Activated T-cell treated with anti-CD3 and anti-CD28 coated beads, Interleukin-2, amount 50 U/mL, for 48 hours (primary cell): ENCODE results near the gene WDFY2.
A peak's percentile ranks its signal among the peaks of the same experiment; 100 is the strongest.

Experiments used
- DNase-seq, 2 experiments: peaks; one replicate each; pipeline ENCODE4 v3.0.0-alpha.2; 2020

WDFY2 gene

DNA sequence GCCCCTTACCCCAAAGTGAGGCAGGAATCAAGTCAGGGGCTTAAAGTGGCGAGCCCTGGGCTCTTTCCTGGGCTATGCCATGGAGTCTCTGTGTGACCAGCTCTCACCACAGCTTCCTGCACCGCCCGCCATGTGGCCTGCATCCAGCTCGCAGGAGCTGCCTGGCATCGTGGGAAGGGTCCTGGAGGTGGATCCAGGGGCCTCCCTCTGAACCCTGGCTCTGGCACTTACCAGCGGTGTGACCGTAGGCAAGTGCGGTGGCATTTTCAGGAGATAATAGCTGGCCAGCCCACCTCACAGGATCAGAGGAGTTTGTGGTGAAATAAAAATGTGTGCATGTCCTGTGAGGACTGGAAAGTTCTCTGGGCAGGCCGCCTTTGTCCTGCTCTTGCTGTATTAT, 193.7 kb downstream of the WDFY2 start:
- no peak for DNase-seq

DNA sequence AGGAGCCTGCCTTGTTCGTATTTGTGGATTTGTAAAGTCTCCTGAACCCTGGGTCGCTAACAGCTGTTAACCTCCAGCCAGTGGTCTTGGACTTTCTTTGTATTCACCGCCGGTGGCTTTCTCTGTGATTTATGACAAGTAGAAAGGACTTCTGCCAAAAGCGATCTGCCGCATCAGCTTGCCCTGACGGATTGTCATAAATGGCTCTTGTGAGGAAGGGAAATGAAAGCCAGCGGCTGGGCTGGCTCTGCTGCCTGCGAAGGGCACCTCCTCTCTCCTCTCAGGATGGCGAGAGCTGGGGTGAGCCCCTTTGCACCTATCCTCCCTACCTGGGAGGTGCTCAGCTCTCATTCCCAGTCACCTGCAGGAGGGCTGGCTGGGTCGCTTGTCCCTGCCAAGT, 194.1 kb downstream of the WDFY2 start:
- no peak for DNase-seq

DNA sequence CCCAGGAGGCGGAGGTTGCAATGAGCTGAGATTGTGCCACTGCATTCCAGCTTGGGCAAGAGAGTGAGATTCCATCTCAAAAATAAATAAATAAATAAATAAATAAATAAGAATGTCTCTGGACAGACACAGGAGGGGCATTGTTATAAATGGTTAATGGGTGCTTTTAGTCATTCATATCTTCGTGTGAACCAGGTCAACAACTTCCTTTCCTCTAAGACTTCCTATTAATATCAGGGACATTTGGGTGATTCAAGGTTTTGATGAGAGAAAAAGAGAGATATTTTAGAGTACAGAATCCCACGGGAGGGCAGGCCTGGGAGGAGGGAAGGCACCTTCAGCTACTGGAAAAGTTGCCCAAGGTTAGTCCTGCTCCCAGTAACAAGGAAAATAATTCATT, 195.8 kb downstream of the WDFY2 start:
- DNase-seq = no peak

DNA sequence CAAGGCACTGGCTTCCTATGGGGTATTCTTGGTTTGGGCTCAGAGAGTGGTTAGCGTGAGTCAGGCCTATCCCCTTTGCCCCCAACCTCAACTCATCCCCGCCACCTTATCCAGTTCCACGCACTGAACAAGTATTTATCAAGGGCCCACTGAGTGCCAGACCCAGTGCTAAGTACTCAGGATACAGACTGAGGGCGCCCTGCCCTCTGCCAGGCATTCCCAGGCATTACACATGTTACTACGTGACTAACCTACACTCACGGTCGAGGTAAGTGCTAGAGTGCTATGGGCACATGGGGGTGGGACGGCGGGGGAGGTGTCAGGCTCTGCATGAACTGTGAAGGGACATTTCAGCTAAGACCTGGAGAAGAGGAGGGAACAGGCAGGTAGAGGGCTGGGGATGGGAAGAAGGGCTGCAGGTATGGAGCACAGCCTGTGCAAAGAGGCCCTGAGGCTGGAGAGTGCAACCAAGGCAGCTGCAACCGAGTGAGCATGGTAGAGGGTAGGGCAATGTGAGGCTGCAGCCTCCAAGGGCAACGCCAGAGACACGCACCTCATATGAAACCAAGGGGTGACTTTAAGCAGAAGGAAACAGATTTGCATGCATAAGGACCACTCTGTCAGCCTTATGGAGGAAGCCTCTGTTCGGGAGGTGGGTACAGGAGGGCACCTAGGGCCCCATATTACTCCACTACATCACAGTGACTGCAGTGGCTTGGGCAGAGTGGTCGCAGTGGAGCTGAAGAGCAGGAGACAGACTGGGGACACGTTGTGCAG, 197.2 kb downstream of the WDFY2 start:
- DNase-seq = no peak

DNA sequence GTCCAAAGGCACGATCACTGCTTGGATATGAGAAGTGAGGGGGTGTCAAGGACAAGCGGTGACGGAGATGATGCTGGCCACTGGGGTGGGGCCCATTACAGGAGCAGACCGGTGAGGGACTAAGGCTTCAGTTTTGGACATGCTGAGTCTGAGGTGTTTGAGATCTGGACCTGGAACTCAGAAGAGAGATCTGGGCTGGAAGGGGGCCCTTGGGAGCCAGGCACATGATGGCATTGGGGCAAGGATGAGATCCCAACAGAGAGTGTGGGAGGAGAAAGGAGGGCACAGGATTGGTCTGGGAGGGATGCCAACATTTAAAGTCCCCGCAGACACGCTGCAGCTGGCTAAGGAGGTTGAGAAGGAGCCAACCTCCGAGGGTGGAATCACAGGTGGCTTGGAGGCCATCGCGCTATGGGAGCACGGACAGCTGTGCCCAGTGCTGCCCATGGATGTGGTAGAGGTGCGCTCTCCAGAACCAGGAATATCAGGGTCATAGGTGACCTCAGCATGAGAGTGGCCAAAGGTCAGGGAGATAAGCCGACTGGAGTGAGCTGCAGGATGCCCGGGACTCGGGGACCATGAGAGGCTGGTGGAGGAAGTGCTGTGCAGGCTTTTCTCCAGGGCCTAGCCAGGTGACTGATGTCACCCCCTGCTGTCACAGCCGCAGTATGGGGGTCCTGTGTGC, 197.9 kb downstream of the WDFY2 start:
- no peak for DNase-seq

DNA sequence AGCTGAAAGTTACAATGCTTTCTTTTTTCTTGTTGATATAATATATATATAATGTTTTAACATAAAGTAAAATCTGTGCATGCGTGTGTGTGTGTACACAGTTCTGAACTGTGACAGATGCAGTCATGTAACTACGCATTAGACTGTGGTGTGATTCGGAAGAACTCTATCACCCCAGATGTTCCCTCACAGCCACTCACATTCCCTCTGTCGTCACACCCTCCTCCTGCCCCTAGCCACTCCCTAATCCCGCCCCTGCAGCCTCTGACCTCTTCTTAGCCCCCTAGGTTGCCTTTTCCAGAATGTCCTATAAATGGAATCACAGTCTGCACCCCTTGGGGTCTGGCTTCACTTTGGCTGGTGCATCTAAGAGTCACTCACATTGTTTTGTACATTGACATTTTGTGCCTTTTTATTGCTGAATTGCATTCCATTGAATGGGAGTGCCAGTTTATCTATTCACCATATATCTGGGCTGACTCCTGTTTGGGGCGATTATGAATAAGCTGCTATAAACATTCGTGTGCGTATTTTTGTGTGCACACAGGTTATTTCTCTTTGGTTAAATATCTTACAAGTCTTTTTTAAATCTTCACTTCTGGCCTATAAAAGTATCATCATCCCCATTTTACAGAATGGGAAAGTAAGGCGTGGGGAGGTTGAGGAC, 199.3 kb downstream of the WDFY2 start:
- no peak for DNase-seq

DNA sequence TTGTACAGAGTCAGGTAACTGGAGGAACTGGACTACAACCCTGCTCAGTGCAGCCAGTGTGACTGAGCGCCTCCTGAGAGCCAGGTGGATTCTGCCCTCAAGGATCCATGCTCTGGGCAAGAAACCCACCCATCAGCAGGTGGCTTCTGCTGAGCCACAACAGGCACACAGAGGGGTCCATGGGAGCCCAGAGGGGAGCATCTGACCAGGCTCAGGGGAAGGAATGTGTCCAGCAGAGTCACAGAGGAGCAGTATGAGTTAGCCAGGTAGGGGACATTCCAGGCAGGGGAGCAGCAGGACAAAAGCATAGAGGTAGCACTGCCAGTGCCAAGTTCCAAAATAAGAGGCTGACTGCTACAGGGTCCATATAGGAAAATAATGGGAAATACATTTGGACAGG, 199.8 kb downstream of the WDFY2 start:
- DNase-seq = no peak

DNA sequence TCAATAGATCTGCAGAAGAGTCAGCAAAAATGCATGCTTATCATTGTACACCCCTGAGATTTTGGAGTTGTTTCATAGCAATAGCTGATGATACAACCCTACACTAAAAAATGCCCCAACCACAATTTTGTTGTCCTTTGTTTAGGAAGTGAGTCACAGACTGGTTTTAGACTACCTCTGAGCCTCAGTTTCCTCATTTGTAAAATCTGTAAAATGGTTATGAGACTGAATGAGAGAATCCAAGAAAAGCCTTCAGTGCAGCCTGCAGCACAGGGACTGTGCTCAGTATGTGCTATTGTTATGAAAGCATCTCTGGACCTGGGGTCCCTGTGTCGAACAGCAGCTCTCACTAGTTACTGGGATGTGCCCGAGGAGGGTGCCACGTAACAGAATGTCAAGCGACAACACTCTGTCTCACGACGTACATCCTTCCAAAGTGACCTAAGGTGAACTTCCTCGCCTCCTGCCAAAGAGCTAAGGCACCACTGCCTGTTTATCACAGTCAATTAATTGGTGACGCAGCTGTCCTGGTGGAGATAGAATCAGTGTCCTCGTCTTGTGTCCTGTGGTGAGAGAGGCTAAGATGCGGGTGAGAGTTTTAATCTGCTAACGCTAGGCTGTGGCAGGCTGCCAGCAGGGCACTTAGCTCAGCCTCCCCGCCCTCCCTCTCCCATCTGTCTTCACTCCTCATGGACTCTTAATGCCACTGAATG, 201.6 kb downstream of the WDFY2 start:
- no peak for DNase-seq

DNA sequence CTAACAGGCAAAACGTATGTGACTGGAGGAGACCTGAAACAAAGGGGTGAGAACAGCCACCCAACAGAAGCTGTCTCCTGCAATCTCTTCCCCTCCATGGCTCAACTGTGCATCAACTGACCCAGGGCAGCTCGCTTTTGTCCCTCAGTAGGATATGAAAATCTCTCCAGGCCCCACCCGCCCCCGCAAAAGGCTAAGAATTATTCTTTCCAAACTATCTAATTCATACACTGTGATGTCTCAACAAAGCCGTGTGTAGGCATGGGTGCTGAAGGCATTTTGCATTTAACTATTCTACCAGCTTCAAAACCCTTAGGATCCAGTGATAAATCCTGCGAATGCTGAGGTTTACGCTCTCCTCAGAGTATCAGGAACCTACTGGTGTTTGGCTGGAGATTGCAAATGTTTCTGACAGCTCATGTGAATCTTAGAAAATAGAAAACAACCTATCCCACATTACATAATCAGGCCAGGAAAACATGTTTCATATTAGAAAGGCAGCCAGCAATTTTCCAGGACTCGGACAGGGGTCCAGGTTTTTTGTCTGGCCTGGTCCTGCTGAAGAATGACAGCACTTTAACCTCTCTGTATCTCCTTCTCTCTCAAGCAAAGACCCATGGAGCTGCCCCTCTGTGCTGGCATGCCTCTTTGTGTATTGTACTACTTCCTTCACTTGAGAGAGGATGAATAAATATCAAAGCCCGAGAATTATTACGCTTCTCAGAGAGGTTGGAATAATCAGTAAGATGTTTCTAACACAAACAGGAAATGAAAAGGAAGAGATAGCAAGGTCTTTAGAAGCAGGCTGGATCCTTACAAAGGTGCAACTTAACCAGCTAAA, 202.4 kb downstream of the WDFY2 start:
- DNase-seq = no peak

DNA sequence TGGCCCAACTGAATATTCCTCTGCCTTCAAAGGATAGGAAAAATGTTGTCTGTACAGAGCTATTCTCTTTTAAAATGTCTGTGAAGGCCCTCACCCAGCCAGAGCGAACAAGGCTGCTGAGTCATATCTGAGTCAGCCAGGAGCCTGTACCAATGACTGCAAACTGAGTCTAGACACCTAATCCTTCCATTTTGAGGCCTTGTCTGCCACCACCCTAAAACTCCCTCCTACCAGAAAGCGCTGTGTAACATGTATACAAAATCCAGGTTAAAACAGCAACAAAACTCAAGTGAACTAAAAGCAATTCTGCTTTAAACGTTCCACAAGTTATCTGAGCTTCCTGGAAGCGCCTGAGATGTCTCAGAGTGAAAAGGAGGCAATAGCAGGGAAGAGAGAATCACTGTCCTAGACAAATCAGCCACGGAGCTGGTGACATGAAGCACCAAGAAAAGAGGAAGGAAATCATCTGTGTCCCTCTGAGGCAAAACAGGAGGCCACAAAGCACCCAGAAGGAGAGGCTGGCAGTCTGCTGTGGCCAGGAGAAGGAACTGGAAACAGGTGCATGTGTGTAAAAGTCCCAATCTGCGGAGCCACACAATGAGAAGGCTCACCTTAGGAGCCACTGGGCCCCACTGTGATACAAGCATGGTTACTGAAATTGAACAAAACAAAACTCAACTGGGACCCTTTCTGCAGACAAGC, 209.5 kb downstream of the WDFY2 start:
- DNase-seq = peak; percentile 63 to 73

DNA sequence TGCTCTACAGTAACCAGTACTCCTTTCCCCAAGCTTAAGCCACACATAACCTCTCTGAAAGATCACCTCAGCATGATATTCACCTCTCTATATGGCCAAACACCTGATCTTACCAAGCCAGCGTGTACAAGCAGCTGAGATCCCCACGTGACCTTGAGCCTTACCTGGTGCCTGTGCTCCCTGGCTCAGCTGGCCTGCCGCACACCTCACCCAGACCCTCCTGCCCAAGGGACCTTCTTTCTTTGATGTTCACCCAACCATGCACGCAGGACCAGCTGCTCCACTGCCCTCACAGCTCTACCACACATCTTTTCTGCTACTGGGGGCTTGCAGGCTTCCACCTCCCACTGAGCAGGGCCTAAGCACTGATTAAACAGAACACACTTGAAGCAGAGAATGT, 210.7 kb downstream of the WDFY2 start:
- DNase-seq = peak in 1 of 2 experiments; percentile 16

DNA sequence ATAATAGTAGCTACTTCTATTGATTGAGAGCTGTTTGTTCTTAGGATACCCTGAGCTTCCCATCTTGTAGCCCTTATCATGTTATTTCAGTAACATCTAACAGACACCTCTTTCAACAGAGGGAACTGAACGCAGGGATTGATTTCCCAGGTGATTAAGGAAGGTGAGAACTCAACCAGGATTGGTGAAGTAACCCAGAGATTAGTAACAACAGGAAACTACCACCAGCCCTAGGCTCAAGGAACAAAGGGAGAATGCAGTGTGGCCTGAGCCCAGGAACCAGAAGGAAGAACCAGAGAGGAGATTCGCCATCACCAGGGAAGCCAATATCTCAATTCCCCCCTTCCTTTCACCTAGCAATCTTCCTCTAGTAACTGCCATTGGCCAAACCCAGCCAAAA, 211.2 kb downstream of the WDFY2 start:
- DNase-seq = no peak

DNA sequence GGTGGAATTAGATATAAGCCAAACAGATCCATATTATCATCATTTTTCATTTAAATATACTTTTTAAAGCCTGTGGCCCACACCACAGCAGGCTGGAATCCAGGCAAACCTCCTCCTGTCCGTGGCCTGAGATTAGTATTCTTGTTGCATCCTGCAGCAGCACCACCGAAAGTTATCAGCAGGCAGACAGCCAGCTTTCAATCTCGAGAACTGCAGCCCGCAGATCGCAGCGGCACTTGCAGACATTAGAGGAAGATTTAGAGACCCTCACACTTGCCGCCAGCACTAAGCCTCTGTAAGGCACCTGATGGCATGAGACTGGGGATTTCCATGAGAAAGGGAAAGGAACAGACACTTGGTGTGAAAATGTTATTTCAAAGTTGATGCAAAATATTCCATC, 212.3 kb downstream of the WDFY2 start:
- no peak for DNase-seq

DNA sequence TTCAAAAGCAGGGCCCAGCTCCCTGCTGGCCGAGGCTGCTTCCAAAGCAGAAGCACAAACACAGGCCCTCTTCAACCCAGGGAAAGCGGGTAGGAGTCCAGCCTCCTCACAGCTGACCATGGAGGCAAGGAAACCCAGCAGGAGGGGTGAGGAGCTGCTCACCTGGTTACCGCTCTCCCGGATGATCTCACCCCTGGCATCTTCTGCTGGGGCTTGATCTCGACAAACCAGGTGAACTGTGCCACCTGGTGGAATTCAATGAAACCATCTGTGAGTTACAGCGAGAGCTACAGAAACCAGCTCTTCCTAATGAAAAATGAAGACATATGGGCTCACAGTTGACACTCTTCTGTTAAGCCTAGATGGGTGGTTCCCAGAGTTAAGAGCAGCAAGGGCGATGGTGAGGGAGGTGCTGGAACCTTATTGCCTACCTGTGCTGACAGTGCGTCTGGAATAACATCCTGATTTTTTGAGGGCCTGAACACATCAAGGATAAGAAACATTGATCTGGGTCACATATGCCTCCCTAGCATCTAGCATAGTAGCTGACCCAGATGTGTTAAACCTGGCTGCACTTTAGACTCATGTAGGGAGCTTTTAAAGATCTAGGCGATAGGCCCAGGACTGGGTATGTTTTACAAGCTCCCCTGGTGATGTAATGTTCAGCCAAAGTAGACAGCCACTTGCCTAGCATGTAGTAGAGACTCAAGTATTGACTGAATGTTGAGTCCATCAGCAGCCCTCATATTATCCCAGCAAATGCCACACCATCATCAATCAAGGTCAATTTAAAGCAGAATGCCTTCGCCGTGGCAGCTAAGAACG, 213.6 kb downstream of the WDFY2 start:
- peak; percentile 62 to 68 for DNase-seq

DNA sequence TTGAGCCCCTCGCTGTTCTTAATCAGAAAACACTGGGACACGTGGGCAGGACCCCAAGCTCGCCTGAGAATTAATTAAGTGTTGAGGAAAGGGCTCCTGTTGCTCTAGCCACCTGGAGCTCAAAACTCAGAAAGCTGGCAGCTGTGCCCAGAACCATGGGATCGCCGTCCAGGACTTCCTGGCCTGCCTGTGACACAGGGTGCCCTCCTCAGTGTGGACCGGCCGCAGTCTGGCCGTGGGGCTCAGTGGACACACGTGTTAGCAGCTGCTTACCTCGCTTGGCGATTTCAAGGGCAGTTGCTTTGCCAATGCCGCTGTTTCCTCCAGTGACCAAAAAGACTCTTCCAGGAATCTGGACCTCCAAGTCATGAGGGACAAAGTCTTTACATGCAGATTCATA, 215.0 kb downstream of the WDFY2 start:
- DNase-seq = no peak

DNA sequence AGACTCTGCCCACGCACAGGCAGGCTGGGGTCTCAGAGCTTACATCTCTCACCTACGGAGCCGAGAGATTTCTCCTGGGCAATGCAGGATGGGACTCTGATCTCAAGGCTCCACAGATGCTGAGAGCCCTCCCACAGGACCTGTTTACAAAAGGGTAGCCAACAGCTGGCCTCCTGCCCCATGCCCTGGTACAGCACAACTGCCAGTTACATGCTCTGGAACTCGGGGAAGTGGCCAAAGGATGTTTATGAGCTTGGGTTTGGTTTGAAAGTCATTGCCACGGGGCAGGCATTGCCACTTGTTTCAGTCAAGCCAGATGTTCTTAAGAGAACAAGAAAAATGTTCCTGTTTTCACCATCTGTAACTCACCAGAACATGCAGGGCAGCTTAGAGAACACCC, 216.2 kb downstream of the WDFY2 start:
- no peak for DNase-seq

DNA sequence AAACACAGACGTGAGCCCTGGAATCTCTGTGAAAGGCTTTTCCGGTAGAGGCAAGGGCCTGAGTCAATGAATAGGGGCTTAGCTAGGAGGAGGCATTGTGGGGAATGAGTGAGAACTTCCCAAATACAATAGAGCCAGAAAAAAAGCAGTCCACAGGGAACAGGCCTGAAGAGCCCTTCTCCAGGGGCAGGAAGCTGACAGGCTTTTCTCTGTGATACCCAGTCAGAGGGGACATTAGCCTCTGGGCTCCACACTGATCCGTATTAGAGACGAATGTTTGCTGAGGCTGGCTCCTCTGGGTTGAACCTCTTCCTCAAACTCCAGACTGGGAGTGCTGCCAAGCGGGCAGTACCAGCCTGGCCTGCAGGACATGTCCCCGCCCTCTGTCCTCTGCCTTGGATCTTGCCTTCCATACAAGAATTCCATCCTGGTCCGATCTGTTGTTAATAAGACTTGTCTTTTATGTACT, 217.4 kb downstream of the WDFY2 start:
- no peak for DNase-seq

DNA sequence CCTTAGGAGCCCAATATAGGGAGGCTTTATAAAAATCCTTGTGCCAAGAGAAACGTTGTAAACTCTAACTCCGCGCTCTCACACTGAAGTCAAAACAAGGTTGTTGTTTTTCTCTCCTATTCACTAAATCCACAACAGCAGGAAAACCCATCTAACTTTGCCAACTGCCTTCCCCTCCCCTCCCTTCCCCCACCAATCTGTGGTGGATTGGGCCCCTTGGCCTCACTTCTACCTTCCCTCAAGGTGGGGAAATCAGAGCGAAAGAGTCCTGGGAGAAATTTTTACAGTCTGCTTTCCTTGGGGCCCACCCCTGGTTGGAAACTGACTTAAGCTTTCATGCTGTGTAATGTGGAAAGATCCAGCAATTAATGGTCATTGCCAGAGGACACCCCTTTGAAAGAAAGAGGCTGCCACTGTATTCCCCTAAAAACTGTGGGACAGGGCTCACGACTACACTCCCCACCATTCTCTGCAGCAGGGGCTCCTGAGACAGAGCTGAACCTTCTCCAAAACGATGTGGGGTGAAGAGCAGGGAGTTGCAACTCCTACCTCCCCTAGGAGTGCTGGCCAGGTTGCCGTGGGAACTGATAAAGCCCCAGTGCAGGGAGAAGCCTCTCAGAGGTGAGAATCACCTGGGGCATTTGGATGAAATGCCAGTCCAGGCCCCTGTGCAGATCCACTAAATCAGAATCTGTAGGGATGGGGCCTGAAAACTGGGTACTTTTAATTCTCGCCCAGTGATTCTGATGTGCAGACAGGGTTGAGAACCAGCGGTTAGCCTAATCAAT, 218.6 kb downstream of the WDFY2 start:
- DNase-seq = no peak

DNA sequence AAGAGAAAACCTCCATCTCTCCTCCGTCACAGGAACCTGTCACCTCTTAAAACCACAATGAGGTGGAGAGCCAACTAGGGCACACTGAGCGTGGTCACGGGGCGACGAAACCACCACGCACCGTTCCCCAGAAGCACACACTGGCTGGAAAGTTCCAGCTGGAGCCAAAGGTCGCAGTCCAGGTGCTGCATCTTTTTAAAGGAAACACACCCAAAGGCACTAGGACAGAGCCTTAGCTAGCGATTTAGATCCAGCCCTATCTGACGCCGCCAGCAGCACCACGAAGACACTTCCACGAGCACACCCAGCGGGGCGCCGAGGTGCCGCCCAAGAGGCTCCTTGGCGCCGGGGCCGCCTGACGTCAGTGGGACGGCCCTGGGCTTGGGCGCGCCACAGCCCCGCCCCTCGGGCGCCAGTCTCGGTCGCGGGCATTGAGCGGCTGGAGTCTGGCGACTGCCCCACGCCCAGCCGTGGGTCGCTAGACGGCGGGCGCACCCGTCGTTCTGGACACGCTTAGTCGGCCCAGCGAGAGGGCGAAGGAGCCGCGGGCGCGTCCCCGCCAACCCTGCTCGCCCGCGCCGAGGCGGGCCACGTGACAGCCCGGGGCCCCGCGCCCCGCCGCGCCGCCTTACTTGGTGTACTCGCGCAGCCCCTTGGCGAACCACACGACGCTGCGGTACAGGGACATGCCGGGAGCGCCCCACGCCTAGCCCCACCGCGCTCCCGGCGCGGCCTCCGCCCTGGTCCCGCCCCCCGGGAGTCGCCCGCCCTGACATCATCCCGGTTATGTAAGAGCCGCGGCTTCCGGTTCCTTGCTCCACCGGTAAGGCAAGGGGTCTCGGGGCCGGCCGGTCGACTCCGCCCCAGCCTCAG, 219.4 kb downstream of the WDFY2 start, which contains the start of gene DHRS12:
DHRS12 (minus strand) TSS at position 742 of the 873 bp plus-strand sequence. CDS start 4,504 bp downstream, outside the sequence.
- peak; percentile 87 to 88 for DNase-seq
